GM19468 (cell line): ENCODE data around the gene BLOC1S5.

ENCODE experiments used
- ATAC-seq: cut with Tn5 transposase; IDR thresholded peaks from one replicate; pipeline ENCODE4 v1.9.1; 2021; ENCODE audit warnings: mild to moderate bottlenecking, moderate library complexity, moderate number of reproducible peaks; ENCODE audit not compliant: unreplicated experiment; ENCODE audit errors: extremely low read depth

BLOC1S5 gene

DNA sequence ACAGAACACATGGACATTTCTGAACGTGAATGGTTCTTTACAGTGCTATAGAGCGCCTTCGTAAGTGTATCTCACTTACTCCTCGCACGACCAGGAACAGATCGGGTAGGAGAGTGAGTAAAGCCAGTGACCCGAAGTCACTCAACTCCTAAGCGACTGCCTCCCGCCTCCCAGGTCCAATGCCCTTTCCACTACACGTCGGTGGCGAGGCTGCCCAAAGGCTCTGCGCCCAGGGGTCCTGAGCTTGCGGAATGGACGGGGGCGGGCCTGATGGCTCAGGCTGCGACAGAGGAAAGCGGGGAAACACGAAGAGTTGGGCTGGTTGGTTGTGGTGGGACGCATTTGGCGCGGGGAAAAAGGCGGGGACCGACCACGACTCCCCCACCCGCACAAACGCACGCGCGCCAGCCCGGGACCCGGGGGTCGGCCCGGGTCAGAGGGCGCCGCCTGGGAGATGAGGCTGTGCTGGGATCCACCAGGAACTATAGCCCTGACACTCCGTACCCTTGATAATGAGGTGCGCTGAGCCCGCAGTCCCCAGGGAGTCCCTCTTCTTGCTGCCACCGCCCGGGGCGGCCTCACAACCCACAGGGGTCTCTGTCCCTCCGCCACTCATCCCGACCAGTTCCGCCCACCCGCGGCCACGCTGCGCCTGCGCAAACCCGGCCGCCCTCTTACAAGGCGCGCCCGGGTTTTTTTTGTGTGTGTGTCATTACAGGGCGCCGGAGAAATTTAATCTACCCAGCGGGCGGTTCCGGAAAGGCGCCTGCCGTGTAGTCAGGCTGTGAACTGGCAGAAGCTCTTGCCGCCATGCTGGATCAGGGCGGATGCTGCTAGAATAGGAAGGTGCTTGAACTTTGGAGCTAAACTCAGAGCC, at the start of gene BLOC1S5:
BLOC1S5 (minus strand) TSS at position 629 of the 877 bp plus-strand sequence; CDS start at position 616, 13 bp downstream.
- peak; percentile 96 for ATAC-seq

DNA sequence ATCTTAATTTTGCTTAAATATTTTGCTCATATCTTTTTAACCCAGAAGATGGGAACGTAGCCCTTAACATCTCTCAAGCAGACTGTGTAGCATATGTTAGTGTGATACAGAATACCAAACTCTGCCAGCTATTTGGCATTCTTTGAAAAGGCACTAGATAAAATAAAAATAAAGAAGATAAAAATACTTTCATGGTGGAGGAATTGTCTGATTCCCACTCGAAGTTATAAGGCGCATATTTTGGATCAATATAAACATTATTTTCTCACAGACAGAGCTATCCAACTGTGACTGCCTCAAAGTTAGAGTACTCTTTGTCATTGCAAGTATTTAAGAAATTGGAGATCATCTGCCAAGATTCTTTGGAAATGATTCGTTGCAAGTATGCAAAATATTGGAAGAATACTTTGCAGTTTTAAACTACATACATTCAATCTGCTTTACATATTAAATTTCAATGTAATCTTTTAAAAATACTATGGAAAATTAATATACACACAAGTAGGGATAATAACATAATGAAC, 49.0 kb upstream of the BLOC1S5 start:
- ATAC-seq = no peak

GRCh38 chr6:8110725-8111124, 46.5 kb upstream of the BLOC1S5 start:
- ATAC-seq = no peak

- no peak for ATAC-seq
These were observed 46.0 kb upstream of the BLOC1S5 start for GRCh38 chr6:8110117-8110721.

DNA sequence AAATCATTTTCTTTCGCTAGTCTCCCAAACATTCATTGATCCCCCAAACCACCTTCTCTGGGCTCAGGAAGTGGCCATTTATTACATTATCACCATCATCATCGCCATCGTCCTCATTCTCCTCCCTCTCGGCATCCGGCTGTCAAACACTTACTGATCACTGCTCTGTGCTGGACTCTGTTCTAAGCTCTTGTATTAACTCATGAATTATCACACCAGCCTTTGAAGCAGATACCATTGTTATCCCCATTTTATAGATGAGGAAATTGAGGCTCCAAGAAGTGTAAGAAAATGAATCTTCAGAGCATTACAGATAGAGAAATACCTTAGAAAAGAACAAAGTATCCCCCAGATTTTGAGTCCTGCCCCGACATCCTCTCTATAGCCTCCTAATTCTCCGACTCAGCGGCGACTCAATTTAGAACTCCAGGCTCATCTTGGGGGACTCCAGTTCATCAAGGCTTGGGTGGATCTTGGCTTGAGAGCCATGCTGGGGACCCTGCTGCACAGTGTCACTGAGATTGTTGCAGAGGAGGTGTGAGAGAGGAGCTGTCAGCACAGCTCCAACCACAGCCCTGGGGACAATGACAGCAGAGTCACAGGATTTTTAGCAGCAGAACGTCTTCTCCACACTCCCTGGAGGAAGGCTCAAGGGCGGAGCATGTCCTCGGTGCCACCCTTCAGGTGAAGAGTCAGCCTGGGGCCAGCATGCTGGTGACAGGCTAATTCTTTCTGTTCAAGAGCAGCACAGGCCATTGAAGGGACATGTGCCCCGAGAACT, 44.8 kb upstream of the BLOC1S5 start:
- no peak for ATAC-seq

DNA sequence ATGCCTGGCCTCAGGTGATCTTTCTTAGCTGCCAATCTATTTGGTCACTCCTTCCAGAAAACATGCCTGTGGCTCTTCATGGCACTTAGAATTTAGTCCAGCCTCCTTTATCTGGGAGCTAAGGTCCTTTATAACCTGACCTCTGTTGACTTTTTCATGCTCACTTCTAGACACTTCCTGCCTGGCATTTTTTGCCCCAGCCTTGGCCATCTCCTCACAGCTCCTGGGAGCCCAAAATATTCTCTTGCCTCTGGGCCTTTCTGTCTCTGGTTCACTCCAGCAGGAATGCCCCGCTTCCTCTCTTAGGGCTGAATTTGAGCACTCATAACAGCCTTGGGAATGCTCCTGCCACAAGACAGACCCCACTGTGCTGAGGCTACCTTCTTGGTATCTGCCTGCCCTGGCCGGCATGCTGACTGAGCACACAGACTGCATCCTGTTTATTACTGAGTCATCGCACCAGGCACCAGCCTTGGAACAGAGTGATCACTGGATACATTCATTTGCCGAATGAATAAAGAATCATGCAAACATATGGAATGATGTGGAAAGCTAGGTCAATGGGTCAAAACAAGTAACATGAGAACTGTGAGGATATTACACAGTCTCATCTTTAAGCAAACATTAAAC, 44.0 kb upstream of the BLOC1S5 start:
- ATAC-seq = no peak

- ATAC-seq = no peak
These were observed 41.6 kb upstream of the BLOC1S5 start for GRCh38 chr6:8105791-8106190.

- no peak for ATAC-seq
These were observed 39.5 kb upstream of the BLOC1S5 start for GRCh38 chr6:8103726-8104125.

GRCh38 chr6:8102122-8102958, 38.2 kb upstream of the BLOC1S5 start, which contains the start of gene EEF1E1:
Gene EEF1E1, minus strand, starts transcription at chr6:8102548. Its CDS starts 27 bp downstream, at chr6:8102521.
- ATAC-seq = peak; percentile 99

DNA sequence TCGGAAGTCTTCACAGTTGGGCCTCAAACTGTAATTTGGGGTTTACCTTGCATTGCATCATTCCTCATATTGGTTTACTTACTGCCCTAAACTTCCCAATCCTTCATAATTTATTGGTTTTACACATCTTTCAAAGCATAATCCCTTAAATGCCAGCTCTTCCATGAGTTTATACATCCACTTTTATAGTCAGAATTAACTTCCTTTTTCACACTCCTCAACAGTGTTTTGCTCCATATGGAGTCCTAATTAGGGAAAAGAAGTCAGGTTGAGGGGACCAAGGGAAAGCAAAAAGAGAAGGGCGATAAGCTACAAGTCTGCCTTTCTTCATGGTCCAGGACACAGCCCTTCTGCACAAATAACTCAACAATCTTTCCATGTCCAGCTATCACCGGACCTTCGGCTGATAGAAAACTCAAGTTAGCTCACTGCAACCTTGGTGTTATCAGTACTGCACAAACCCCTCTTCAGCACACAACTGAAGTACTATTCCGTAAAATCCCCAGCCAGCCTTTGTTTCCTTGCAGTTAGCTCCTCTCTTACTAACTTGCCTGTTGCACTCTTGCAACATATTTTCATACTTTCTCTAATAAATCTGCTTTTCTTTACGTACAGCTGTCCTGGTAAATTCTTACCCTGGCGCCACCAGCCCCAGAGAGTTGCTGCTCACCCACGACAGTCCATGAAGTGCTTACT, 36.1 kb upstream of the BLOC1S5 start:
- no peak for ATAC-seq

DNA sequence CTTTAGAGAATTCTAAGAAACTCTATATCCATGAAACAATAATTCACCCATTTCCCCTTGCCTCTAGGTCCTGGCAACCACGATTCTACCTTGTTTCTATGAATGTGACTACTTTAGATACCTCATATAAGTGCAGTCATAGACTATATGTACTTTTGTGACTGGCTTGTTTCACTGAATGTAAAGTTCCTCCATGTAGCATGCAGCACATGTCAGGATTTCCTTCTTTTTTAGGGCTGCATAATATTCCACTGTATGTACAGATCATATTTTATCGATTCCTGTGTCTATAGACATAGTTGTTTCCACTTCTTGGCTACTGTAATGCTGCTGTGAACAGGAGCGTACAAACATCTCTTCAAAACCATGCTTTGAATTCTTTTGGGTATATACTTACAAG, 26.5 kb upstream of the BLOC1S5 start:
- ATAC-seq = no peak

- ATAC-seq = no peak
These were observed 24.7 kb upstream of the BLOC1S5 start for GRCh38 chr6:8088886-8089285.

DNA sequence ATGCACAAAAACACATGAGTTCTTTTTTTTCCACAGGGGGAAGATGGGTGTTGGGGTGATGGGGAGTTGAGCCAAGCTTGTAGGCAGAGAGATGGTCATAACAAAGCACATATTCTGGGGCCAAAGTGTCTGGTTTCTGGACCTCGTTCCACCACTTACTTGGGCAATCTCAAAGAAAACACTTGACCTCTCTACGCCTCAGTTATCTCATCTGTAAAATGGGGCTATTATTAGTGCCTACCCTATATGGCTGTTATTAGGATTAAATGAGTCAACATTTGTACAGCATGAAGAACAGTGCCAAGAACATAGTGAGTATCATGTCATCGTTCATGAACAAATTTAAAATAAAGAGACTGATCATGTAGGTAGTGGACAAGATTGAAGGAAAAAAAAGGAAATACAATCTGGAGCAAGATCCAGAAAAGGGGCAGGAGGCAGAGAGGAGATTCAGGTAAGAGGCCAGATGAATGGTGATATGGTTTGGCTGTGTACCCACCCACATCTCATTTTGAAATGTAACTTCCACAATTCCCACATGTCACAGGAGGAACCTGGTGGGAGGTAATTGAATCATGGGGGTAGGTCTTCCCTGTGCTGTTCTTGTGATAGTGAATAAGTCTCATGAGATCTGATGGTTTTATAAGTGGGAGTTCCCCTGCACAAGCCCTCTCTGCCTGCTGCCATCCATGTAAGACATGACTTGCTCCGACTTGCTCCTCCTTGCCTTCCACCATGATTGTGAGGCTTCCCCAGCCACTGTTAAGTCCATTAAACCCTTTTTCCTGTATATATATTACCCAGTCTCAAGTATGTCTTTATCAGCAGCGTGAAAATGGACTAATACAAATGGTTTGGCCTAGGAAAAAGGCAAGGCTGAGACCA, 23.9 kb upstream of the BLOC1S5 start:
- ATAC-seq = no peak

DNA sequence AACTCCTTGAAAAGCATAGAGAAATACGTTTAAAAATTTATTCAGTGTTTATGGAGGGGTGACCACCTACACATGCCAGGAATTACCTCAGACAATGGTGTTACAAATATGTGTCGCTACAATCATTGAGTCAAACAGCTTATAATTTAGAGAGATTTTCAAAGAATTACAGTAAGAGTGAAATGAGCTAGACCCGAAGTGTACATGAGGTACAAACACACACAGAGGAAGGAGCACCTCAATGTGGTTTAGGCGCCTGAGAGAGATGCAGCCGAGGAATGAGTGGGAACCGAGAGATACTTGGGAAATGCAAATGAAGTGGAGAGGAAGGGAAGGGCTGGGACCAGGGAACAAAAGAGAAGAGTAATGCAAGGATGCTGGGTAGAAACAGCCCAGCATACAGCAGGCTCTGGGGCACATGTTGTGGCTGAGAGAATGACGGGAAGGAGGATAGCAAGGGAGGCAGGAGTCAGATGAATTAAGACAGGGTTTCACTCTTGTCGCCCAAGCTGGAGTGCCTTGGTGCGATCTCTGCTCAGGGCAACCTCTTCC, 22.6 kb upstream of the BLOC1S5 start:
- no peak for ATAC-seq

DNA sequence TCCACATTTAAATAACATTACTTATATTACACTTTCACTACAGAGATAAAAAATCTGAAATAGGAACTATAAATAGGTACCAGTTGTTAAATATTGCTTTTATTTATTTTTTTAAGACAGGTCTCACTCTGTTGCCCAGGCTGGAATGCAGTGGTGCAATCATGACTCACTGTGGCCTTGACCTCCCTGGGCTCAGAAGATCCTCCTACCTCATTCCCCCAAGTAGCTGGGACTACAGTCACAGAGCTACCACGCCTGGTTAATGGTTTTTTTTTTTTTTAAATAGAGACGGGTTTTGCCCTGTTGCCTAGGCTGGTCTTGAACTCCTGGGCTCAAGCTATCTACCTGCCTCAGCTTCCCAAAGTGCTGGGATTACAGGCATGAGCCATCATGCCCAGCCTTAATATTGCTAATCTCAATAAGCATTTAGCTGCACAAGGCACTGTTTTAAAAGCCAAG, 20.9 kb upstream of the BLOC1S5 start:
- no peak for ATAC-seq

- no peak for ATAC-seq
These were observed 20.4 kb upstream of the BLOC1S5 start for GRCh38 chr6:8084586-8084985.
